ENCODE data around the gene CFLAR. TPM values are rescaled to one million over a fixed set of nuclear protein-coding genes. Genes with fewer than 3 reads are reported as not detected.

CFLAR gene
- total RNA-seq, 1 experiment from 2014 or later, result 56.4 TPM

DNA sequence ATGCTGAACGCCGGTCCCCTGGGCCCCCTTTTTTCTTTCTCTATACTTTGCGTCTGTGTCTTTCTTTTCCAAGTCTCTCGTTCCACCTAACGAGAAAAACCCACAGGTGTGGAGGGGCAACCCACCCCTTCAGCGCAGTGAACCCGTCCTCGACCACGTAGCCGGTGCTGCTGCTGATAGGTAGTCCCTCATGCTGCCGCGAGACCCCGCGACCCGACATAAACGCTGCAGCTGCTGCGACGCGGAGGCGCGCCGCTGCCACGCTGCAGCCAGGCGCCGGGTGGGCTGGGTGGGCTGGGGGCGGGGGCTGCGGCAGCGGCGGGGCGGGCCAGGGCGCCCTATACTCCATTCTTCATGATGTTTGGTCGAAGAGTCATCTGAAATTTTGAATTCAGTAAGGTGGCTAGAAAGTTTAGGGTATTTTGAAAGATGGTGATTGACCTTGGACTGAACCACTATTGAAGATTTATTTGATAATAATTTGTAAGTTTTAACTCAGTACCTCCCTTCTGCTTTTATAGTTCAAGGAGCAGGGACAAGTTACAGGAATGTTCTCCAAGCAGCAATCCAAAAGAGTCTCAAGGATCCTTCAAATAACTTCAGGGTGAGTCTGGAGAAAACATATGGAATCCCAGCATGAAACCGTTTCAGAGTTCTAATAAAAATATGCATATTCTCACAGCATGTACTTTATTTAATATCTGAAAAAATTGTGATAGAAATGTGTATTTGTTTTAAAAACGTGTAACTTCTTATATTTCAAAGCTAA is 24.1 kb downstream of the CFLAR start:
- H3K9me3 ChIP-seq, result no peaks in the 10 kb centered on the region
- H3K4me1 ChIP-seq, result peaks cover 13% of the 10 kb centered on the region
- ChIA-PET POLR2A (no interaction called here), CTCF (no interaction called here)
- H3K27me3 Mint-ChIP-seq (ENCODE audit: insufficient read depth, unreplicated experiment), result no peaks in the 10 kb centered on the region
- H3K36me3 Mint-ChIP-seq (ENCODE audit: insufficient read depth, unreplicated experiment), result peaks cover 45% of the 10 kb centered on the region
- H3K9me3 Mint-ChIP-seq (ENCODE audit: unreplicated experiment), result no peaks in the 10 kb centered on the region
- peaks cover 5% of the 10 kb centered on the region for H3K36me3 ChIP-seq (ENCODE audit: control insufficient read depth, insufficient read depth, low read length)
- no peaks in the 10 kb centered on the region for H3K4me1 Mint-ChIP-seq (ENCODE audit: low read depth, unreplicated experiment)
- no TSS peak for BruUV-seq (replicated peaks)
- H3K27me3 ChIP-seq (replicated peaks; ENCODE audit: control insufficient read depth, insufficient read depth, low read length), result no peaks in the 10 kb centered on the region
- intact Hi-C loops (cut with micrococcal nuclease; ENCODE audit: unreplicated experiment), result no loop called here
- DNase-seq, result no peak
- H3K4me3 ChIP-seq (ENCODE audit: low read depth, low read length), result no peak overlapping the region
- H3K4me3 Mint-ChIP-seq (ENCODE audit: unreplicated experiment), result no peak overlapping the region
- TF ChIP-seq, protein P1, sequence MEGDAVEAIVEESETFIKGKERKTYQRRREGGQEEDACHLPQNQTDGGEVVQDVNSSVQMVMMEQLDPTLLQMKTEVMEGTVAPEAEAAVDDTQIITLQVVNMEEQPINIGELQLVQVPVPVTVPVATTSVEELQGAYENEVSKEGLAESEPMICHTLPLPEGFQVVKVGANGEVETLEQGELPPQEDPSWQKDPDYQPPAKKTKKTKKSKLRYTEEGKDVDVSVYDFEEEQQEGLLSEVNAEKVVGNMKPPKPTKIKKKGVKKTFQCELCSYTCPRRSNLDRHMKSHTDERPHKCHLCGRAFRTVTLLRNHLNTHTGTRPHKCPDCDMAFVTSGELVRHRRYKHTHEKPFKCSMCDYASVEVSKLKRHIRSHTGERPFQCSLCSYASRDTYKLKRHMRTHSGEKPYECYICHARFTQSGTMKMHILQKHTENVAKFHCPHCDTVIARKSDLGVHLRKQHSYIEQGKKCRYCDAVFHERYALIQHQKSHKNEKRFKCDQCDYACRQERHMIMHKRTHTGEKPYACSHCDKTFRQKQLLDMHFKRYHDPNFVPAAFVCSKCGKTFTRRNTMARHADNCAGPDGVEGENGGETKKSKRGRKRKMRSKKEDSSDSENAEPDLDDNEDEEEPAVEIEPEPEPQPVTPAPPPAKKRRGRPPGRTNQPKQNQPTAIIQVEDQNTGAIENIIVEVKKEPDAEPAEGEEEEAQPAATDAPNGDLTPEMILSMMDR (IDR thresholded peaks at IDR 0.05; ENCODE audit: insufficient read depth in 1 of 2, low read depth in 1 of 2, low read length in 1 of 2, severe bottlenecking in 1 of 2, unreplicated experiment in 1 of 2), result no peak
- H3K27ac Mint-ChIP-seq (ENCODE audit: unreplicated experiment), result no peak overlapping the region

DNA sequence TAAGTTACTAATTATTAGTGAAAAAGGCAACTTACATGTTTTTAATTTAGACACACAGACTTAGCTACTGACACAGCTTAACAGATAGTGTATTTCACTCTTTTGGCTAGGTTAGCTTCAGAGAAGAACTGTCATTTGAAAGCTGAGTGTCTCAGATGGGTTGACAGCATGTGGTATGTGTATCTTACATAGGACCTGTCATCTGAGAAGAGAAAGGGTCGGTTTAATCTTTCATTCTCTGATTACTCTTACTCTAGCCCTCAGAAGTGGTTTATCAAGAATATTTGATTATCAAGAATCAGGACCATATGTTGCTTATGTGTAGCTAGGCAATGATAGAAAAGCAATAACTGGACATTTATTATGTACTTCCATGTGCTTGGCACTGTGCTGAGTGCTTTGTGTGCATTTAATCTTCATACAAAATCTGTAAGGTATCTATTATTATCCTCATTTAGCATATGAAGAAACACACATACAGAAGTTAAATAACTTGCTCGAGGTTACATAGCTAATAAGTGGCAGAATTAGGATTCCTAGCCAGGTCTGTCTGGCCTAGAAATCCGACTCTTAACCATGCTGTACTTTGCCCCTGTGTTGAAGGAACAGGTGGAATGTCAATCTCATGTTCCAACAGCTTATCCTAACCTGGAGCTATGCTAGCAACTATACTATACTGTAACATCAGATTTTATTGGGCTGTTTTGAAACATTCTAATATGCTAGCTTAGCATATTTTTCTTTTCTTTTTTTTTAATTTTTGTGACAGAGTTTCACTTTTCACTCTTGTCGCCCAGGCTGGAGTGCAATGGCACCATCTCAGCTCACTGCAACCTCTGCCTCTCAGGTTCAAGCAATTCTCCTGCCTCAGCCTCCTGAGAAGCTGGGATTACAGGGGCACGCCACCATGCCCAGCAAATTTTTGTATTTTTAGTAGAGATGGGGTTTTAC is 28.4 kb downstream of the CFLAR start:
- intact Hi-C loops (cut with micrococcal nuclease; ENCODE audit: unreplicated experiment), result loop anchor here (1.0 kb wide), 1 partner anchor 18 kb away; no protein-coding TSS in a partner anchor
- Mint-ChIP-seq H3K36me3 (ENCODE audit: insufficient read depth, unreplicated experiment) (peaks cover 49% of the 10 kb centered on the region), H3K27me3 (ENCODE audit: insufficient read depth, unreplicated experiment) (no peaks in the 10 kb centered on the region), H3K9me3 (ENCODE audit: unreplicated experiment) (no peaks in the 10 kb centered on the region), H3K27ac (ENCODE audit: unreplicated experiment) (no peak overlapping the region), H3K4me1 (ENCODE audit: low read depth, unreplicated experiment) (peaks cover 10% of the 10 kb centered on the region), H3K4me3 (ENCODE audit: unreplicated experiment) (no peak overlapping the region)
- ChIA-PET CTCF (interaction anchor here (0.5 to 2.0 kb wide), 6 partner anchors 14 to 88 kb away, joined by 3 to 10 read pairs (median 5); partner anchors contain the start of genes HYCC2 and NDUFB3), POLR2A (interaction anchor here (0.6 to 0.8 kb wide), 3 partner anchors 14 to 307 kb away, joined by 3 read pairs; partner anchors contain the start of genes STRADB and TRAK2)
- no peak overlapping the region for H3K4me3 ChIP-seq (ENCODE audit: low read depth, low read length)
- BruUV-seq (replicated peaks), result no TSS peak
- TF ChIP-seq, protein P1 (IDR thresholded peaks at IDR 0.05; ENCODE audit: insufficient read depth in 1 of 2, low read depth in 1 of 2, low read length in 1 of 2, severe bottlenecking in 1 of 2, unreplicated experiment in 1 of 2), result no peak
- no peaks in the 10 kb centered on the region for H3K27me3 ChIP-seq (replicated peaks; ENCODE audit: control insufficient read depth, insufficient read depth, low read length)
- no peaks in the 10 kb centered on the region; the same call in 1 of the 2 replicates for H3K36me3 ChIP-seq (ENCODE audit: control insufficient read depth, insufficient read depth, low read length)
- peaks cover 51% of the 10 kb centered on the region for H3K4me1 ChIP-seq
- peak in 1 of 2 experiments; percentile 28 for DNase-seq
- no peaks in the 10 kb centered on the region for H3K9me3 ChIP-seq

DNA sequence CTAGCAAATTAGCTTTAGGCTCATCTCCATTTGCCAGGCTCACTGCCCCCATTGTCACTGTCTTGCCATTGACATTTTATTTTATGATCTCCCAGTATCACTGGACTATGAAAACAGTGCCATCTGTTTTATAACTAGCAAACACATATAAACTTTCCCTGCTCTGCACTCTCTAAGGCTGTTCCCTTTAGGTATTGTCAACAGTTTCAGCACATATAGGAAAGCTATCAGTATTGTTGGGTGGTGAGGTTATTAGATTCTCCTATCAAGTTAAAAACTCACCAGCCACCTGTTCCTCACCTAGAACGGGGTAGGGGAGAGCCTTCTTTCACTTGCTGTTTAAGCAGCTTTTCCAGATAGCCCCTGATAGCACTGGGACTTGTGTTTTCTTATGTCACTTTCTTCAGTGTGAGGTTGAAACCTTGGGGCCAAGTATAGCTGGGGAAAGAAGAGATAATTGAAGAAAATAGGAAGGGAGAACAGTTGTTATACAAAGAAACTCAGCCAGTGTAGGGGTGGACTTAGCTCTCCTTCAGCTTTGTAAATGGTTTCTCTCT is 32.5 kb downstream of the CFLAR start:
- ChIA-PET CTCF (interaction anchor here (0.9 to 1.1 kb wide), 2 partner anchors 22 to 84 kb away, joined by 3 read pairs; no protein-coding TSS in a partner anchor), POLR2A (no interaction called here)
- Mint-ChIP-seq H3K27me3 (ENCODE audit: insufficient read depth, unreplicated experiment) (no peaks in the 10 kb centered on the region), H3K4me1 (ENCODE audit: low read depth, unreplicated experiment) (peaks cover 36% of the 10 kb centered on the region), H3K27ac (ENCODE audit: unreplicated experiment) (peak overlapping the region; percentile 79), H3K9me3 (ENCODE audit: unreplicated experiment) (no peaks in the 10 kb centered on the region), H3K36me3 (ENCODE audit: insufficient read depth, unreplicated experiment) (peaks cover 60% of the 10 kb centered on the region), H3K4me3 (ENCODE audit: unreplicated experiment) (peak overlapping the region; percentile 42)
- no peak for DNase-seq
- H3K27me3 ChIP-seq (replicated peaks; ENCODE audit: control insufficient read depth, insufficient read depth, low read length), result no peaks in the 10 kb centered on the region
- intact Hi-C loops (cut with micrococcal nuclease; ENCODE audit: unreplicated experiment), result loop anchor here (2.0 kb wide), 1 partner anchor 140 kb away; no protein-coding TSS in a partner anchor
- BruUV-seq (replicated peaks), result no TSS peak
- H3K36me3 ChIP-seq (ENCODE audit: control insufficient read depth, insufficient read depth, low read length), result peaks cover 6% of the 10 kb centered on the region
- peaks cover 83% of the 10 kb centered on the region for H3K4me1 ChIP-seq
- H3K9me3 ChIP-seq, result peaks cover 7% of the 10 kb centered on the region; the same call in 1 of the 2 replicates
- TF ChIP-seq, protein P1 (IDR thresholded peaks at IDR 0.05; ENCODE audit: insufficient read depth in 1 of 2, low read depth in 1 of 2, low read length in 1 of 2, severe bottlenecking in 1 of 2, unreplicated experiment in 1 of 2), result no peak
- no peak overlapping the region for H3K4me3 ChIP-seq (ENCODE audit: low read depth, low read length)
